ENCODE results near the gene CCDC7. TPM values are rescaled to one million over a fixed set of nuclear protein-coding genes. Genes with fewer than 3 reads are reported as not detected.

The CCDC7 gene
- total RNA-seq, 1 experiment from 2014 or later: 4.0 TPM

DNA sequence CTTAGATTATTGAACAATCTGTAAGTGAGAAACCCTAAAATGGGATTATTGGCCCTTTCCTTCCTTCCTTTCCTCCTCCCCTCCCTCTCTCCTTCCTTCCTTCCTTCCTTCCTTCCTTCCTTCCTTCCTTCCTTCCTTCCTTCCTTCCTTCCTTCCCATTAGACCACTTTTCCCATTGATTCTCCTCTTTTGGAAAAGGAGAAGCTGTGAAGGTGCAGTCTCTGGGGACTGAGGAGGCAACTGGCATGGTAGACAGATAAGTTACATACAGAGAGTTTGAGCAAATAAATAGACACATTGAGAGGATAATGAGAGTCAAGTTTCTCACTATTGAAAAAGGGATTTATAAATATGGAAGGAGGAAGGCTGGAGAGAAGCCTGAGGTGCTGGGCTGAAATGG lies 45.0 kb upstream of the CCDC7 start:
- no peak for ATAC-seq
- H2AFZ ChIP-seq (ENCODE audit: low read depth, low read length, poor library complexity, severe bottlenecking): no peak overlapping the region
- H3K4me2 ChIP-seq (ENCODE audit: low read length): no peak overlapping the region
- no peaks in the 10 kb centered on the region for H3K36me3 ChIP-seq (ENCODE audit: control insufficient read depth in 1 of 2, insufficient read depth in 2 of 2, low read length in 2 of 2)
- CTCF ChIA-PET: no interaction called here
- DNase-seq (ENCODE audit: low read depth, low spot score): no peak
- no peaks in the 10 kb centered on the region for H3K9me3 ChIP-seq (ENCODE audit: control insufficient read depth in 1 of 2, insufficient read depth in 1 of 2, low read depth in 1 of 2, low read length in 2 of 2)
- H4K20me1 ChIP-seq (ENCODE audit: insufficient read depth): no peaks in the 10 kb centered on the region
- POLR2A ChIA-PET: no interaction called here
- H3K79me2 ChIP-seq (ENCODE audit: insufficient read depth, low read length): no peaks in the 10 kb centered on the region
- RAD21 ChIA-PET (ENCODE audit: low non-redundant PET in 1 of 2, low total read pairs in 2 of 2, uncharacterized antibody in 2 of 2, unreplicated experiment in 2 of 2): no interaction called here
- H3K4me3 ChIP-seq (replicated peaks in 1 of 2; ENCODE audit: low read depth in 1 of 2, low read length in 2 of 2): no peak overlapping the region
- BruUV-seq (replicated peaks): no TSS peak
- intact Hi-C loops (cut with micrococcal nuclease): no loop called here
- H3K9me2 ChIP-seq (ENCODE audit: insufficient read depth): no peaks in the 10 kb centered on the region
- H3K9ac ChIP-seq (ENCODE audit: low read length): no peak overlapping the region
- peaks cover 0 to 11% of the 10 kb centered on the region in 2 experiments; a peak in 2 of 4 replicates for H3K4me1 ChIP-seq (ENCODE audit: control insufficient read depth in 1 of 2, insufficient read depth in 2 of 2, low read length in 2 of 2)
- no peaks in the 10 kb centered on the region for H3K27me3 ChIP-seq (ENCODE audit: insufficient read depth, low read length)
- TF ChIP-seq ZNF274 (IDR thresholded peaks at IDR 0.05; ENCODE audit: low read depth, low read length): no peak
- no peak for TF ChIP-seq POLR2AphosphoS5 (IDR thresholded peaks at IDR 0.05; ENCODE audit: low read depth, low read length)
- TF ChIP-seq, protein P1, sequence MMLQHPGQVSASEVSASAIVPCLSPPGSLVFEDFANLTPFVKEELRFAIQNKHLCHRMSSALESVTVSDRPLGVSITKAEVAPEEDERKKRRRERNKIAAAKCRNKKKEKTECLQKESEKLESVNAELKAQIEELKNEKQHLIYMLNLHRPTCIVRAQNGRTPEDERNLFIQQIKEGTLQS (IDR thresholded peaks at IDR 0.05): no peak
- no peak for TF ChIP-seq JUND (IDR thresholded peaks at IDR 0.05)
- no peak for TF ChIP-seq RAD21 (IDR thresholded peaks at IDR 0.05; ENCODE audit: low read depth)
- no peak for TF ChIP-seq CBX3 (IDR thresholded peaks at IDR 0.05; ENCODE audit: low read depth)
- TF ChIP-seq EZH2 (IDR thresholded peaks at IDR 0.05): no peak
- TF ChIP-seq SRF (IDR thresholded peaks at IDR 0.05; ENCODE audit: low read depth): no peak
- TF ChIP-seq SIN3A (IDR thresholded peaks at IDR 0.05; ENCODE audit: low read depth): no peak
- TF ChIP-seq ELF1 (IDR thresholded peaks at IDR 0.05; ENCODE audit: borderline replicate concordance, low read depth): no peak
- TF ChIP-seq EGR1 (IDR thresholded peaks at IDR 0.05; ENCODE audit: low read depth): no peak
- TF ChIP-seq, protein P2, sequence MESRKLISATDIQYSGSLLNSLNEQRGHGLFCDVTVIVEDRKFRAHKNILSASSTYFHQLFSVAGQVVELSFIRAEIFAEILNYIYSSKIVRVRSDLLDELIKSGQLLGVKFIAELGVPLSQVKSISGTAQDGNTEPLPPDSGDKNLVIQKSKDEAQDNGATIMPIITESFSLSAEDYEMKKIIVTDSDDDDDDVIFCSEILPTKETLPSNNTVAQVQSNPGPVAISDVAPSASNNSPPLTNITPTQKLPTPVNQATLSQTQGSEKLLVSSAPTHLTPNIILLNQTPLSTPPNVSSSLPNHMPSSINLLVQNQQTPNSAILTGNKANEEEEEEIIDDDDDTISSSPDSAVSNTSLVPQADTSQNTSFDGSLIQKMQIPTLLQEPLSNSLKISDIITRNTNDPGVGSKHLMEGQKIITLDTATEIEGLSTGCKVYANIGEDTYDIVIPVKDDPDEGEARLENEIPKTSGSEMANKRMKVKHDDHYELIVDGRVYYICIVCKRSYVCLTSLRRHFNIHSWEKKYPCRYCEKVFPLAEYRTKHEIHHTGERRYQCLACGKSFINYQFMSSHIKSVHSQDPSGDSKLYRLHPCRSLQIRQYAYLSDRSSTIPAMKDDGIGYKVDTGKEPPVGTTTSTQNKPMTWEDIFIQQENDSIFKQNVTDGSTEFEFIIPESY (IDR thresholded peaks at IDR 0.05; ENCODE audit: extremely low read depth, insufficient replicate concordance, low read length): no peak
- no peak for TF ChIP-seq ZFX (IDR thresholded peaks at IDR 0.05)
- TF ChIP-seq TCF7L2 (IDR thresholded peaks at IDR 0.05; ENCODE audit: borderline replicate concordance, extremely low read depth, insufficient read depth, insufficient read length): no peak
- no peak overlapping the region for H3K27ac ChIP-seq (ENCODE audit: low read depth, low read length)
